HG02642 (cell line): Measurements from ENCODE around the gene PPP1R8.
A peak's percentile ranks its signal among the peaks of the same experiment; 100 is the strongest.
"Not testable (repeated sequence)": the region's sequence is repeated elsewhere in the genome, so short reads cannot be mapped to it uniquely, and the experiment has no call there.

ENCODE experiments used
- ATAC-seq: cut with Tn5 transposase; IDR thresholded peaks from one replicate; pipeline ENCODE4 v1.9.1; 2021; ENCODE audit warnings: mild to moderate bottlenecking; ENCODE audit not compliant: unreplicated experiment, poor library complexity

PPP1R8 gene

GRCh38 chr1:27868932-27869718, 38.5 kb downstream of the PPP1R8 start:
- peak; percentile 39 for ATAC-seq

GRCh38 chr1:27869719-27870085, 39.1 kb downstream of the PPP1R8 start:
- no peak for ATAC-seq

- ATAC-seq = not testable (repeated sequence)
These were observed 40.5 kb downstream of the PPP1R8 start for GRCh38 chr1:27871076-27871475.

- ATAC-seq = no peak
These were observed 41.6 kb downstream of the PPP1R8 start, which contains the start of gene THEMIS2 for GRCh38 chr1:27872059-27872801. THEMIS2 (plus strand) TSS chr1:27872544; CDS start chr1:27872572, 28 bp downstream.

GRCh38 chr1:27872802-27873551, 42.4 kb downstream of the PPP1R8 start:
- no peak for ATAC-seq

- ATAC-seq = no peak
These were observed 43.2 kb downstream of the PPP1R8 start for GRCh38 chr1:27873671-27874384.

GRCh38 chr1:27876341-27877114, 45.9 kb downstream of the PPP1R8 start:
- ATAC-seq = no peak

- ATAC-seq = no peak
These were observed 46.5 kb downstream of the PPP1R8 start for GRCh38 chr1:27877115-27877416.

- no peak for ATAC-seq
These were observed 47.5 kb downstream of the PPP1R8 start for GRCh38 chr1:27878039-27878438.

GRCh38 chr1:27878787-27879335, 48.3 kb downstream of the PPP1R8 start:
- no peak for ATAC-seq

- no peak for ATAC-seq
These were observed 48.9 kb downstream of the PPP1R8 start for GRCh38 chr1:27879374-27880082.

- no peak for ATAC-seq
These were observed 51.9 kb downstream of the PPP1R8 start for GRCh38 chr1:27882543-27882903.

GRCh38 chr1:27883536-27883935, 53.0 kb downstream of the PPP1R8 start:
- no peak for ATAC-seq

- ATAC-seq = peak; percentile 52
These were observed 53.7 kb downstream of the PPP1R8 start for GRCh38 chr1:27884006-27884954.

GRCh38 chr1:27885114-27885528, 54.5 kb downstream of the PPP1R8 start:
- ATAC-seq = no peak

- ATAC-seq = no peak
These were observed 55.2 kb downstream of the PPP1R8 start for GRCh38 chr1:27885621-27886352.

- ATAC-seq = no peak
These were observed 55.7 kb downstream of the PPP1R8 start for GRCh38 chr1:27886353-27886679.
